ENCODE measurements around the gene BEAN1.

Gene BEAN1

GRCh38 chr16:66525396-66526180, 98.5 kb downstream of the BEAN1 start:
- peaks cover 47% of the 10 kb centered on the region for H3K36me3 ChIP-seq (ENCODE audit: insufficient read depth, low read length)
- peaks cover 15% of the 10 kb centered on the region for H3K4me1 ChIP-seq (ENCODE audit: insufficient read depth, low read length)
- no peak overlapping the region for H3K27ac ChIP-seq (ENCODE audit: low read depth, low read length)
- H3K27me3 ChIP-seq (ENCODE audit: control insufficient read depth in 1 of 2, insufficient read depth in 2 of 2, low read length in 2 of 2), result no peaks in the 10 kb centered on the region
- H3K4me3 ChIP-seq (ENCODE audit: low read depth in 1 of 2, low read length in 2 of 2), result no peak overlapping the region
- H3K9me3 ChIP-seq (ENCODE audit: low read length), result no peaks in the 10 kb centered on the region
- H3K9ac ChIP-seq (ENCODE audit: low read length), result no peak overlapping the region

- Histone ChIP-seq H3K27ac (ENCODE audit: low read depth, low read length) (no peak overlapping the region), H3K4me1 (ENCODE audit: insufficient read depth, low read length) (no peaks in the 10 kb centered on the region), H3K9ac (ENCODE audit: low read length) (no peak overlapping the region), H3K36me3 (ENCODE audit: insufficient read depth, low read length) (peaks cover 62% of the 10 kb centered on the region), H3K9me3 (ENCODE audit: low read length) (no peaks in the 10 kb centered on the region), H3K4me3 (ENCODE audit: low read depth in 1 of 2, low read length in 2 of 2) (no peak overlapping the region), H3K27me3 (ENCODE audit: control insufficient read depth in 1 of 2, insufficient read depth in 2 of 2, low read length in 2 of 2) (no peaks in the 10 kb centered on the region)
Observed at GRCh38 chr16:66528294-66528693, 101.2 kb downstream of the BEAN1 start.

GRCh38 chr16:66529475-66529874, 102.4 kb downstream of the BEAN1 start:
- Histone ChIP-seq H3K27ac (ENCODE audit: low read depth, low read length) (no peak overlapping the region), H3K4me1 (ENCODE audit: insufficient read depth, low read length) (no peaks in the 10 kb centered on the region), H3K4me3 (ENCODE audit: low read depth in 1 of 2, low read length in 2 of 2) (no peak overlapping the region), H3K27me3 (ENCODE audit: control insufficient read depth in 1 of 2, insufficient read depth in 2 of 2, low read length in 2 of 2) (no peaks in the 10 kb centered on the region), H3K36me3 (ENCODE audit: insufficient read depth, low read length) (peaks cover 55% of the 10 kb centered on the region), H3K9me3 (ENCODE audit: low read length) (no peaks in the 10 kb centered on the region), H3K9ac (ENCODE audit: low read length) (no peak overlapping the region)

All from muscle layer of colon (tissue), 2 donors.